Measurements from ENCODE around the gene SSX2IP. TPM values are rescaled to one million over a fixed set of nuclear protein-coding genes. Genes with fewer than 3 reads are reported as not detected.
"Not testable (repeated sequence)": the region's sequence is repeated elsewhere in the genome, so short reads cannot be mapped to it uniquely, and the experiment has no call there.

The SSX2IP gene
- total RNA-seq, 6 experiments from 2014 or later = 5.0 to 16.1 (median 8.3) TPM

DNA sequence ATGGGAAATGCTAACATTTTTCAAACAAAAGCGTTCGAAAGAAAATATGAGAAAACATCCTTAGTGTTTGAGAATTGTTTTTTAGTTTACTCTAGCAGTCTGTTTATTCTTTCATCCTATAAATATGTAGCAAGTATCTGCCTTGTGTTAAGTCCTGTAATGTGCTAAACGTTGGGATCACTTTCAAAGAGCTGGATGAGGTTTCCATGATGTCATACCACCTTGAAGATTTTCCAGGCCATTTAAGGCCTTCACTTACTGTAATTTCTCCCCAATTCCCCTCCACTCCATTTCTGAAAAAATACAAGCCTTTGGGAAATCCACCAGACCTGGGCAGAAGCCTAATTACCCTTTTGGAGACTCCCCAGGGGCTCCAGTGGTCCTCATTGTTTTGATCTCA, 91.8 kb downstream of the SSX2IP start:
- WGBS (ENCODE audit: insufficient coverage, low coverage, low lambda C conversion rate, missing lambda C conversion rate) = 61% methylated on average over 3 of the region's 3 CpGs
- Histone ChIP-seq H3K27ac (no peak overlapping the region), H3K4me1 (no peaks in the 10 kb centered on the region), H3K27me3 (no peaks in the 10 kb centered on the region), H3K36me3 (no peaks in the 10 kb centered on the region), H3K9me3 (no peaks in the 10 kb centered on the region), H3K4me3 (no peak overlapping the region)
- TF ChIP-seq, protein P1, sequence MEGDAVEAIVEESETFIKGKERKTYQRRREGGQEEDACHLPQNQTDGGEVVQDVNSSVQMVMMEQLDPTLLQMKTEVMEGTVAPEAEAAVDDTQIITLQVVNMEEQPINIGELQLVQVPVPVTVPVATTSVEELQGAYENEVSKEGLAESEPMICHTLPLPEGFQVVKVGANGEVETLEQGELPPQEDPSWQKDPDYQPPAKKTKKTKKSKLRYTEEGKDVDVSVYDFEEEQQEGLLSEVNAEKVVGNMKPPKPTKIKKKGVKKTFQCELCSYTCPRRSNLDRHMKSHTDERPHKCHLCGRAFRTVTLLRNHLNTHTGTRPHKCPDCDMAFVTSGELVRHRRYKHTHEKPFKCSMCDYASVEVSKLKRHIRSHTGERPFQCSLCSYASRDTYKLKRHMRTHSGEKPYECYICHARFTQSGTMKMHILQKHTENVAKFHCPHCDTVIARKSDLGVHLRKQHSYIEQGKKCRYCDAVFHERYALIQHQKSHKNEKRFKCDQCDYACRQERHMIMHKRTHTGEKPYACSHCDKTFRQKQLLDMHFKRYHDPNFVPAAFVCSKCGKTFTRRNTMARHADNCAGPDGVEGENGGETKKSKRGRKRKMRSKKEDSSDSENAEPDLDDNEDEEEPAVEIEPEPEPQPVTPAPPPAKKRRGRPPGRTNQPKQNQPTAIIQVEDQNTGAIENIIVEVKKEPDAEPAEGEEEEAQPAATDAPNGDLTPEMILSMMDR (IDR thresholded peaks at IDR 0.05) = no peak
- TF ChIP-seq POLR2A (IDR thresholded peaks at IDR 0.05) = no peak
- no peak for ATAC-seq
- intact Hi-C loops (cut with DNase I) = no loop called here
- DNase-seq = no peak

DNA sequence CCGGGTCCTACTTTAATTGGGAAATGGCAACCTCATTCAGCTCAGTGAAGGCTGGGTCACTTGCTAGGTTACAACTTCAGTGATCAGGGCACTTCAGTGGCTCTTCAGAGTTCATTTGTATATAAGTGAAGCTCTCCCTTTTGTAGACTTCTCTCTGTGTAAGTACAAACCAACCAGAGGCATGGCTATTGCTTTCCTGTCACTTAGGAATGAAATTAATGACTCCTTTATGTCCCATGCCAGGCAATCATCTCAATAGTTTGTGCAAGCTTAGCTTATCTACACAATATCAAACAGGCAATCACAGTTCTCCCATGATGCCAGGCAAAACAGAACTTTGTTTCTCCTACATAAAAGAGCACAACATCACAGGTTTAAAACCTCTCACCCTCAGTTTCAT, 93.2 kb downstream of the SSX2IP start:
- no peak for ATAC-seq
- intact Hi-C loops (cut with DNase I) = no loop called here
- Histone ChIP-seq H3K27ac (no peak overlapping the region), H3K4me3 (no peak overlapping the region), H3K27me3 (no peaks in the 10 kb centered on the region), H3K36me3 (no peaks in the 10 kb centered on the region), H3K4me1 (no peaks in the 10 kb centered on the region), H3K9me3 (no peaks in the 10 kb centered on the region)
- DNase-seq = no peak
- no peak for TF ChIP-seq POLR2A (IDR thresholded peaks at IDR 0.05)
- TF ChIP-seq, protein P1 (IDR thresholded peaks at IDR 0.05) = no peak
- no CpG with 5 or more reads among the region's 1 CpG for WGBS (ENCODE audit: insufficient coverage, low coverage, low lambda C conversion rate, missing lambda C conversion rate)

DNA sequence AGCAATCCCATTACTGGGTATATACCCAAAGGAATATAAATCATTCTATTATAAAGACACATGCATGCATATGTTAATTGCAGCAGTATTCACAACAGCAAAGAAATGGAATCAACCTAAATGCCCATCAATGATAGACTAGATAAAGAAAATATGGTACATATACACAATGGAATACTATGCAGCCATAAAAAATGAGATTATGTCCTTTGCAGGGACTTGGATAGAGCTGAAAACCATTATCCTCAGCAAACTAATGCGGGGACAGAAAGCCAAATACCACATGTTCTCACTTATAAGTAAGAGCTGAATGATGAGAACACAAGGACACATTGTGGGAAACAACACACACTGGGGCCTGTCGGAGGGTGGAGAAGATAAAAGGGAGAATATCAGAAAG, 95.3 kb downstream of the SSX2IP start:
- not testable (repeated sequence) for ATAC-seq

More for the DNA sequence above, 95.3 kb downstream of the SSX2IP start:
- H3K4me3 ChIP-seq; DNase-seq; H3K4me1 ChIP-seq; H3K27ac ChIP-seq; H3K9me3 ChIP-seq; H3K27me3 ChIP-seq; intact Hi-C loops (cut with DNase I); H3K36me3 ChIP-seq: not testable (repeated sequence)
- 78% methylated on average over 2 of the region's 2 CpGs for WGBS (ENCODE audit: insufficient coverage, low coverage, low lambda C conversion rate, missing lambda C conversion rate)

Other genes starting within 250 kb of the SSX2IP start
- 10 to 100 TPM in 5 of 6 experiments, 1 to 10 TPM in 1; 8.6 to 29.7 (median 14.0) TPM for gene RPF1, start 211.2 kb downstream of the SSX2IP start, total RNA-seq
- 1 to 10 TPM in 3 of 6 experiments, under 1 TPM in 3; 0.31 to 1.7 (median 0.92) TPM for gene SPATA1, start 184.1 kb downstream of the SSX2IP start, total RNA-seq
- 10 to 100 TPM; 44.5 to 85.0 (median 54.6) TPM for gene GNG5, start 183.9 kb downstream of the SSX2IP start, total RNA-seq
- 10 to 100 TPM; 18.9 to 29.5 (median 24.4) TPM for gene CTBS, start 116.0 kb downstream of the SSX2IP start, total RNA-seq
- gene LPAR3, start 202.7 kb upstream of the SSX2IP start, total RNA-seq = under 1 TPM in 1 of 6 experiments, not detected in 5; 0.31 TPM

All from right lobe of liver (tissue), 6 donors.